HFFc6 (cell line): ENCODE measurements around the gene TTC8. TPM values are rescaled to one million over a fixed set of nuclear protein-coding genes. Genes with fewer than 3 reads are reported as not detected.

Experiments used
- DNase-seq: peaks from one replicate; pipeline ENCODE4 v3.0.0-alpha.2; 2018
- H3K27ac Mint-ChIP-seq: 2 replicates; pipeline ENCODE4 v1.8.0; 2020; ENCODE audit warnings: mild to moderate bottlenecking, mixed read lengths
- H3K27me3 Mint-ChIP-seq: 2 replicates; pipeline ENCODE4 v1.8.0; 2021; ENCODE audit warnings: mild to moderate bottlenecking, moderate library complexity, mixed read lengths; ENCODE audit not compliant: insufficient read depth
- H3K36me3 Mint-ChIP-seq: 2 replicates; pipeline ENCODE4 v1.8.0; 2021; ENCODE audit warnings: low read depth, mixed read lengths
- H3K4me1 Mint-ChIP-seq: 2 replicates; pipeline ENCODE4 v1.8.0; 2020; ENCODE audit warnings: low read depth, mixed read lengths
- H3K4me3 Mint-ChIP-seq: 2 replicates; pipeline ENCODE4 v1.8.0; 2020; ENCODE audit warnings: mild to moderate bottlenecking, moderate library complexity, mixed read lengths
- H3K9me3 Mint-ChIP-seq: 2 replicates; pipeline ENCODE4 v1.8.0; 2020; ENCODE audit warnings: mild to moderate bottlenecking, mixed read lengths
- CTCF ChIP-seq: fragments of 200-600 bp; sonication (generic); IDR thresholded peaks from 2 replicates; pipeline ENCODE4 v1.5.0; 2021; ENCODE audit warnings: antibody characterized with exemption, mild to moderate bottlenecking
- total RNA-seq, 6 experiments: library from RNA; stranded (reverse); fragmentation: NEBNext Ultra II Directional; extraction: Animal tissue kit (Norgen Biotek cat#: 25700); gene quantifications; 2 replicates in 1 of 6; 3 replicates in 5 of 6; pipeline ENCODE4 v1.2.3, GENCODE V29; 2021

TTC8 gene
- total RNA-seq, 6 experiments from 2014 or later: 51.3 to 70.0 (median 58.5) TPM

- peak; percentile 81 for DNase-seq
- no peak for TF ChIP-seq CTCF
- Mint-ChIP-seq H3K36me3 (peaks cover 33% of the 10 kb centered on the region), H3K27me3 (no peaks in the 10 kb centered on the region), H3K27ac (peak overlapping the region; percentile 85), H3K4me1 (peaks cover 97% of the 10 kb centered on the region), H3K9me3 (peaks cover 7% of the 10 kb centered on the region; the same call in 1 of the 2 replicates), H3K4me3 (peak overlapping the region; percentile 33)
Observed at GRCh38 chr14:88831284-88831683, 6.8 kb downstream of the TTC8 start.

GRCh38 chr14:88834883-88835431 is 10.5 kb downstream of the TTC8 start:
- Mint-ChIP-seq H3K9me3 (peaks cover 7% of the 10 kb centered on the region; the same call in 1 of the 2 replicates), H3K4me1 (peaks cover 94% of the 10 kb centered on the region)

GRCh38 chr14:88835661-88836060 is 11.2 kb downstream of the TTC8 start:
- Mint-ChIP-seq H3K36me3 (peaks cover 31% of the 10 kb centered on the region), H3K4me3 (peak overlapping the region; percentile 71), H3K27me3 (no peaks in the 10 kb centered on the region), H3K27ac (peak overlapping the region; percentile 93), H3K9me3 (peaks cover 6% of the 10 kb centered on the region; the same call in 1 of the 2 replicates), H3K4me1 (peaks cover 94% of the 10 kb centered on the region)
- no peak for TF ChIP-seq CTCF
- no peak for DNase-seq

More at GRCh38 chr14:88834883-88835431, 10.5 kb downstream of the TTC8 start:
- no peak for TF ChIP-seq CTCF
- Mint-ChIP-seq H3K27ac (peak overlapping the region; percentile 93), H3K27me3 (no peaks in the 10 kb centered on the region), H3K36me3 (peaks cover 35% of the 10 kb centered on the region), H3K4me3 (peak overlapping the region; percentile 77)
- DNase-seq: peak; percentile 79

GRCh38 chr14:88837495-88837894 is 13.0 kb downstream of the TTC8 start:
- DNase-seq: no peak
- TF ChIP-seq CTCF: no peak; the same call in 1 of the 2 replicates
- Mint-ChIP-seq H3K27me3 (no peaks in the 10 kb centered on the region), H3K4me1 (peaks cover 94% of the 10 kb centered on the region), H3K9me3 (no peaks in the 10 kb centered on the region), H3K4me3 (peak overlapping the region; percentile 50; the same call in 1 of the 2 replicates), H3K36me3 (peaks cover 29% of the 10 kb centered on the region), H3K27ac (peak overlapping the region; percentile 72)

- Mint-ChIP-seq H3K27me3 (no peaks in the 10 kb centered on the region), H3K27ac (peak overlapping the region; percentile 61), H3K4me1 (peaks cover 94% of the 10 kb centered on the region), H3K4me3 (no peak overlapping the region), H3K36me3 (peaks cover 34% of the 10 kb centered on the region), H3K9me3 (no peaks in the 10 kb centered on the region)
- DNase-seq: no peak
- TF ChIP-seq CTCF: no peak
Observed at GRCh38 chr14:88838015-88838414, 13.6 kb downstream of the TTC8 start.
